ENCODE measurements around the gene SLC22A23.

DNA sequence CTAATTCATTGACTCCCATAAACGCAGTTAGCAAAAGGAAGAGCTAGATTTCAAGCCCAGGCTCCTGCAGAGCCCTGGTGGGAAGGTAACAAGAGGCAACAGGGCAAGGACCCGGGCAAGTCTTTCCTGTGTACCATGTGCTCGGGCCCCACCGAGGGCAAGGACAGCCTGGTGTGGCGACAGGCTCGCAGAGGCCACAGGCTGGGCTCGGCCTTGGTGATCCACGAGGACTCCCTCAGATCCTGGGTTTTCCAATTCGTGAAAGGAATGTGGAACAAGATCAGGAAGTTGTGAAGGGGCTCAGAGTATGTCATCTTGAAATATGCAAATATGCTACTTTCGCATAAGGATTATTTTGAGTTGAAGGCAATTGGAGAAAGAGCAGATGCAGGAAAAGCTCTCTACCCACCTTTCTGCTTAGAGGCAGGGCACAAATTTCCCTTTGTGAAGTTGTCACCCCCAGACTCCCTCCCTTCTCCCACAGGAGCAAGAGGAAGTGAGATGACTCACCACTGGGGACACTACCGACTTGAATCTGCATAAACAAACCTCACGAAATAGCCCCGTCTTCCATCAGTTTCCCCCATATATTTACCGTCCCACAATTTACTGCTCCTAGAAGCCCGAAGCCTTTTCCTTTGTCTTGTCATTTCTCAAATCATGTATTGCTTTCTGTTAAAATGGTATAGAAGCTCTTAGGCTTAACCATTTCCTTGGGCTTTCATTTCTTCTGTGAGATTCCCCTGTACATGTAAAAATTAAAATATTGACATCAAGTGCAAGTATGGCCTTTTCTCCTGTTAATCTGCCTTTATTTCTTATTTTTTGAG lies 119.1 kb downstream of the SLC22A23 start:
- TF ChIP-seq EZH2 (IDR thresholded peaks at IDR 0.05; ENCODE audit: insufficient read depth, poor library complexity, severe bottlenecking) (no peak), EZH2phosphoT487 (IDR thresholded peaks at IDR 0.05; ENCODE audit: insufficient read depth, low read depth) (no peak)
